Natural killer cell (primary cell): Measurements from ENCODE around the gene TEX10. TPM values are rescaled to one million over a fixed set of nuclear protein-coding genes. Genes with fewer than 3 reads are reported as not detected.

Experiments used
- ATAC-seq, 3 donors: fragments of 150-1000 bp in 2 of 3; fragments of 200-7000 bp in 1 of 3; cut with Tn5 transposase; 1 replicate in 1 of 3; 2 replicates in 2 of 3; pipeline ENCODE4 v1.10.0; 2021; ENCODE audit warnings: mild to moderate bottlenecking in 2 of 3, moderate library complexity in 2 of 3
- DNase-seq, 2 donors: peaks; one replicate each; pipeline versions ENCODE4 v3.0.0 to v3.0.0-alpha.2; 2013 to 2021; ENCODE audit warnings: mixed read lengths in 1 of 2
- H3K27ac ChIP-seq: one replicate; pipeline ENCODE4 v1.5.1; 2013; ENCODE audit warnings: mild to moderate bottlenecking, low read length
- H3K27me3 ChIP-seq: one replicate; pipeline ENCODE4 v1.6.1; 2013; ENCODE audit warnings: low read length; ENCODE audit not compliant: control insufficient read depth, insufficient read depth
- H3K36me3 ChIP-seq: one replicate; pipeline ENCODE4 v1.6.1; 2013; ENCODE audit warnings: low read length; ENCODE audit not compliant: control insufficient read depth, insufficient read depth
- H3K4me1 ChIP-seq: one replicate; pipeline ENCODE4 v1.6.1; 2013; ENCODE audit warnings: low read length; ENCODE audit not compliant: control insufficient read depth, insufficient read depth
- H3K4me3 ChIP-seq: one replicate; pipeline ENCODE4 v1.5.1; 2013; ENCODE audit warnings: low read length
- H3K9me3 ChIP-seq: one replicate; pipeline ENCODE4 v1.6.1; 2013; ENCODE audit warnings: low read length; ENCODE audit not compliant: control insufficient read depth, insufficient read depth
- H3K27ac Mint-ChIP-seq, 2 donors: one replicate each; pipeline ENCODE4 v1.8.0; 2022; ENCODE audit warnings: mild to moderate bottlenecking in 2 of 2, mixed read lengths in 2 of 2, moderate library complexity in 1 of 2
- H3K27me3 Mint-ChIP-seq, 2 donors: one replicate each; pipeline ENCODE4 v1.8.0; 2022; ENCODE audit warnings: low read depth in 2 of 2, mixed read lengths in 2 of 2
- H3K36me3 Mint-ChIP-seq: one replicate; pipeline ENCODE4 v1.8.0; 2022; ENCODE audit warnings: mixed read lengths
- H3K4me1 Mint-ChIP-seq, 2 donors: one replicate each; pipeline ENCODE4 v1.8.0; 2022; ENCODE audit warnings: mixed read lengths in 2 of 2
- H3K4me3 Mint-ChIP-seq: one replicate; pipeline ENCODE4 v1.8.0; 2022; ENCODE audit warnings: mild to moderate bottlenecking, moderate library complexity, mixed read lengths
- H3K9me3 Mint-ChIP-seq, 2 donors: one replicate each; pipeline ENCODE4 v1.8.0; 2022; ENCODE audit warnings: mixed read lengths in 2 of 2
- WGBS: methylation state at CpG from one replicate; pipeline ENCODE4 v1.1.7; 2013; ENCODE audit warnings: missing lambda C conversion rate; ENCODE audit not compliant: insufficient coverage; 5-methylcytosine and 5-hydroxymethylcytosine counted together
- intact Hi-C: fragments of 100-400 bp; cut with micrococcal nuclease; formaldehyde crosslinking; loops from one replicate; pipeline ENCODE4 v1.14.2; 2022
- total RNA-seq, 4 donors: library from RNA; stranded (reverse); fragments of 120-200 nt in 1 of 4; gene quantifications; one replicate each; pipeline versions ENCODE4 v1.2.3 to v1.2.4, GENCODE V29; 2013 to 2022
- TF ChIP-seq, protein P1 (sequence below): fragments of 200-600 bp; IDR thresholded peaks from one replicate; pipeline ENCODE4 v1.8.0; 2022; ENCODE audit warnings: antibody characterized with exemption

The TEX10 gene
- total RNA-seq, 3 donors from 2014 or later (not counting 1 experiment from before 2014, with no cell fraction given), result 11.1 to 15.9 (median 13.2) TPM

DNA sequence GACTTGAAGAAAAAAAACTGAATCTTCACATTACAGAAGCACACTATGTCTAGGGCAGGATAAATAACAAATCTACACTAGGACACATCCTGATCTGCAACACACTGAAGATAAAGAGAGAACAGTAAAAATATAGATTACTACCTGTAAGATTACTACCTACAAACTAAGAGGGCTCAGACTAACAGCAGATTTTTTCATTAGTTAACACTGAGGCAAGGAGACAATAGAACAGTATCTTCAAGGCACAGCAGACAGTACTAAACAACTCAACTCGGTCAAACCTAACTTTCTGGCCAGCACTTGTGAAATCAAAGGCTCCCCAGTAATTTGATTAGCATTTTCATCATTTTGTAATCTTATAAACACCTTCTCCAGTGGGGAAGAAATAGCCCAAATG is 46.5 kb downstream of the TEX10 start:
- intact Hi-C loops, result no loop called here
- no peaks in the 10 kb centered on the region for H3K4me1 ChIP-seq
- Mint-ChIP-seq H3K4me1 (peaks cover 11% of the 10 kb centered on the region in 2 donors), H3K27ac (no peak overlapping the region), H3K27me3 (no peaks in the 10 kb centered on the region), H3K4me3 (no peak overlapping the region), H3K9me3 (no peaks in the 10 kb centered on the region), H3K36me3 (peaks cover 17% of the 10 kb centered on the region)
- DNase-seq (no peak), ATAC-seq (no peak)
- H3K27me3 ChIP-seq, result no peaks in the 10 kb centered on the region
- no peak overlapping the region for H3K4me3 ChIP-seq
- H3K36me3 ChIP-seq, result peaks cover 54% of the 10 kb centered on the region
- no peak overlapping the region for H3K27ac ChIP-seq
- TF ChIP-seq, protein P1, sequence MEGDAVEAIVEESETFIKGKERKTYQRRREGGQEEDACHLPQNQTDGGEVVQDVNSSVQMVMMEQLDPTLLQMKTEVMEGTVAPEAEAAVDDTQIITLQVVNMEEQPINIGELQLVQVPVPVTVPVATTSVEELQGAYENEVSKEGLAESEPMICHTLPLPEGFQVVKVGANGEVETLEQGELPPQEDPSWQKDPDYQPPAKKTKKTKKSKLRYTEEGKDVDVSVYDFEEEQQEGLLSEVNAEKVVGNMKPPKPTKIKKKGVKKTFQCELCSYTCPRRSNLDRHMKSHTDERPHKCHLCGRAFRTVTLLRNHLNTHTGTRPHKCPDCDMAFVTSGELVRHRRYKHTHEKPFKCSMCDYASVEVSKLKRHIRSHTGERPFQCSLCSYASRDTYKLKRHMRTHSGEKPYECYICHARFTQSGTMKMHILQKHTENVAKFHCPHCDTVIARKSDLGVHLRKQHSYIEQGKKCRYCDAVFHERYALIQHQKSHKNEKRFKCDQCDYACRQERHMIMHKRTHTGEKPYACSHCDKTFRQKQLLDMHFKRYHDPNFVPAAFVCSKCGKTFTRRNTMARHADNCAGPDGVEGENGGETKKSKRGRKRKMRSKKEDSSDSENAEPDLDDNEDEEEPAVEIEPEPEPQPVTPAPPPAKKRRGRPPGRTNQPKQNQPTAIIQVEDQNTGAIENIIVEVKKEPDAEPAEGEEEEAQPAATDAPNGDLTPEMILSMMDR, result no peak
- WGBS, result 100% methylated on average over 1 of the region's 1 CpG
- no peaks in the 10 kb centered on the region for H3K9me3 ChIP-seq

DNA sequence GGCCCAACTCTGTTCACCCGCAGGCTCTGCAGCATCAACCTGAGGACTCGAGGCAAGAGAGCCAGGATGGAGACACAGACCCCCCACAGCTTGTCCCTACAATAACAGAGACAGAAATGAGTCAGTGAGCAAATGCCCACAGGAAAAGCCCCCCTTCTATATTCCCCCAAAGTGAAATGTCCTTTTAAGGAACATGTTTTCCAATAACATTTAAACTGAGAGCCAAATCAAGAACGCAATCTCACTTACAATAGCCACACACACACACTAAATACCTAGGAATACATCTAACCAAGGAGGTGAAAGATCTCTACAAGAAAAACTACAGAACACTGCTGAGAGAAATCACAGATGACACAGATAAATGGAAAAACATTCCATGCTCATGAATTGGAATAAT is 49.0 kb downstream of the TEX10 start:
- no peak overlapping the region for H3K27ac ChIP-seq
- peaks cover 0 to 9% of the 10 kb centered on the region in 2 donors for H3K4me1 Mint-ChIP-seq
- peak overlapping the region; percentile 9 to 30 for H3K27ac Mint-ChIP-seq
- H3K36me3 Mint-ChIP-seq, result peaks cover 26% of the 10 kb centered on the region
- no peaks in the 10 kb centered on the region for H3K27me3 ChIP-seq
- intact Hi-C loops, result no loop called here
- H3K9me3 ChIP-seq, result no peaks in the 10 kb centered on the region
- 98% methylated on average over 3 of the region's 3 CpGs for WGBS
- ATAC-seq (no peak), DNase-seq (no peak)
- no peak overlapping the region for H3K4me3 Mint-ChIP-seq
- H3K36me3 ChIP-seq, result peaks cover 58% of the 10 kb centered on the region
- no peaks in the 10 kb centered on the region for H3K4me1 ChIP-seq
- TF ChIP-seq, protein P1, result no peak
- no peak overlapping the region for H3K4me3 ChIP-seq
- H3K27me3 Mint-ChIP-seq, result no peaks in the 10 kb centered on the region
- no peaks in the 10 kb centered on the region for H3K9me3 Mint-ChIP-seq

DNA sequence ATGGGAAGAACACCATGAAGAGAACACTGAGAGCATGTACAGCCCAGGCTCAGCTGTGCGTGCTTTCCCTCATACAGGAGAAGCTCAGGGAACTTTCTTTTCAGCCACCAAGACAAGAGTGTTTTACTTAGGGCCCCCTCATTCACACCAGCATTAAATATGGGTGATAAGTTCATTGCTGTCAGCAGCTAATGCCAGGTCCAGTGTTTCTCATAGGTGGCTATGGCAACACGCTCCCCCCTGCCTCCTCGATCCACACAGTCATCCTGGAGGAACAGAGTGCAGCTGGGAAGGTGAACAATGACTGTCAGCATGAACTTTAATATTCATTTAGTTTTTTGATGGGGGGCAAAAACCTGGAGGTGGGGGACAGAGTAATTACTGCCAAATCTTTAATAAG is 54.4 kb downstream of the TEX10 start:
- peaks cover 0 to 5% of the 10 kb centered on the region in 2 donors for H3K4me1 Mint-ChIP-seq

DNA sequence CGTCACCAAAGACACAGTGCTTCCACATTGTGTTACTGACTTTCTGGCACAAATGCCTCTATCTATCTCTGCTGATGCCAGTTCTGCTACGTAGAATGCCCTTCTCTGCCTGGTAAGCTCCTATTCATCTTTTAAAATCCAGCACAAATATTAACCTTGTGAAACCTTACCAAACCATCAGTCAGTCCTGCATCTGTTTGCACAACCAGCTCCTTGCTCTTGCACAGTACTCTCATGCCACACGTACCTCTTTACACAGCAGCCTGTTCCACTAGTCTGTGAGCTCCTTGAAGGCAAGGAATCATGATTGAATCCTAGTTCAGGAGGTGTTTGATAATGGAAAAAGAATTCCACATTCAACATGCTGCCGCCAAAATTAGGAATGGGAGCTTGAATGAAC is 56.3 kb downstream of the TEX10 start:
- Histone ChIP-seq H3K9me3 (no peaks in the 10 kb centered on the region), H3K4me1 (no peaks in the 10 kb centered on the region), H3K4me3 (no peak overlapping the region), H3K36me3 (peaks cover 62% of the 10 kb centered on the region), H3K27me3 (no peaks in the 10 kb centered on the region), H3K27ac (no peak overlapping the region)
- no peak overlapping the region for H3K4me3 Mint-ChIP-seq
- TF ChIP-seq, protein P1, result no peak
- intact Hi-C loops, result no loop called here
- peaks cover 25% of the 10 kb centered on the region for H3K36me3 Mint-ChIP-seq
- H3K27ac Mint-ChIP-seq, result no peak overlapping the region
- DNase-seq (no peak), ATAC-seq (no peak)
- no peaks in the 10 kb centered on the region for H3K9me3 Mint-ChIP-seq
- H3K4me1 Mint-ChIP-seq, result peaks cover 0 to 5% of the 10 kb centered on the region in 2 donors
- WGBS, result 90% methylated on average over 4 of the region's 4 CpGs
- H3K27me3 Mint-ChIP-seq, result no peaks in the 10 kb centered on the region

More for the DNA sequence above, 54.4 kb downstream of the TEX10 start:
- no peaks in the 10 kb centered on the region for H3K9me3 ChIP-seq
- H3K27ac ChIP-seq, result no peak overlapping the region
- ATAC-seq (no peak), DNase-seq (no peak)
- no peak overlapping the region for H3K4me3 ChIP-seq
- no peaks in the 10 kb centered on the region for H3K27me3 Mint-ChIP-seq
- TF ChIP-seq, protein P1, result no peak
- H3K36me3 ChIP-seq, result peaks cover 62% of the 10 kb centered on the region
- H3K36me3 Mint-ChIP-seq, result peaks cover 25% of the 10 kb centered on the region
- H3K4me1 ChIP-seq, result no peaks in the 10 kb centered on the region
- H3K27me3 ChIP-seq, result no peaks in the 10 kb centered on the region
- H3K9me3 Mint-ChIP-seq, result no peaks in the 10 kb centered on the region
- intact Hi-C loops, result no loop called here
- WGBS, result 100% methylated on average over 3 of the region's 3 CpGs
- H3K4me3 Mint-ChIP-seq, result no peak overlapping the region
- H3K27ac Mint-ChIP-seq, result no peak overlapping the region
